Measurements from ENCODE around the gene CIAO3. TPM values are rescaled to one million over a fixed set of nuclear protein-coding genes. Genes with fewer than 3 reads are reported as not detected.

CIAO3 gene
- polyA plus RNA-seq, 3 donors: 8.6 to 41.1 (median 11.8) TPM

DNA sequence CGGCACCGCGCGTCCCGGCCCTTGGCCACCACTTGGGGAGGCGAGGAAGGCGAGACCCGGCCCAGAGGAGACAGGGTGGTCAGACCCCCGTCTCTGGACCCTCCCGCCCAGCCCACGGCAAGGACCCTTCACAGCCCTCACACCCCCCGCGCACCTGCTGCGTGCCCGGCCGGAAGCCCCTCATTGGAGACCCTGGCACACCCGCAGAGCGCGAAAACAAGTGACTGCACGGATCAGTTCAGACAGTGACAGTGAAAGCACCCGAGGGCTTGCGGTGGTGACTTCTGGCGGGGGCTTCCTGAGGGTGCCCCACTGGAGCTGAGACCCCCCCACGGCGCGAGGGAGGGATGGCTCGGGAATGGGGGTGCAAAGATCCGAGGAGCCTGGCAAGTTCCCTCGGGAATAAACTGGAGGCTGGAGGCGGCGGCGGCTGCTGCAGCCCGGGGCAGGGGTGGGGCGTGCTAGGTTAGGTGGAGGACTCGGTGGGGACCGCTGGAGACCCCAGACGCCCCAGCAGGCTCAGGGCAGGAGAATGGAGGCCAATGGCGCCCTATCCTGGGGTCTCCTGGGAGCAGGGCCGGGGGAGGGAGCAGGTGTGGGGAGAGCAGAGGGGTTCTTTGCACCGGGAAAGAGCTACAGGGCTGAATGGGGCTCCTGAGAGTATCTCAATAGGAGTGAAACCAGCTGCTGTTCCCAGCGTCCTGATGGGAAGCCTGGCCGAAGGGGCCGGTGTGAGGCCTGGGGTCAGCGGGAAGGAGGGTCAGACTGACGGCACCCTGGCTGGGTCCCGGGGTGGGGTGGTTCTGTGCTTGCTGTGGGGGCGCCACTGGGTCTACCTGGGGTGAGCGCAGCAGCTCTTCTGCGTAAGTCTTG is 34.4 kb downstream of the CIAO3 start:
- WGBS (ENCODE audit: insufficient coverage): 5% methylated on average over 49 of the region's 49 CpGs
- H3K27me3 Mint-ChIP-seq (ENCODE audit: low read depth in 3 of 3): peaks cover 63 to 83% (median 78%) of the 10 kb centered on the region in 3 donors

GRCh38 chr16:705431-706188 is 35.2 kb downstream of the CIAO3 start, which contains the start of gene FBXL16:
Gene FBXL16, minus strand, starts transcription at chr16:705801. Its CDS starts 8,396 bp downstream, at chr16:697405.
- Mint-ChIP-seq H3K36me3 (no peaks in the 10 kb centered on the region), H3K4me3 (peak within 1 kb of the TSS in 1 of 2 donors; percentile 76), H3K4me1 (no peaks in the 10 kb centered on the region), H3K9me3 (peaks cover 0 to 8% (median 0%) of the 10 kb centered on the region in 7 donors), H3K27me3 (ENCODE audit: low read depth in 3 of 3) (peaks cover 68 to 87% (median 83%) of the 10 kb centered on the region in 3 donors), H3K27ac (no peak within 1 kb of the TSS)
- WGBS (ENCODE audit: insufficient coverage): 1% methylated on average over 85 of the region's 115 CpGs
- Histone ChIP-seq H3K36me3 (replicated peaks in 1 of 2; ENCODE audit: control insufficient read depth in 1 of 2, insufficient read depth in 2 of 2, low read length in 2 of 2) (no peaks in the 10 kb centered on the region), H3K4me1 (ENCODE audit: control insufficient read depth in 1 of 2, insufficient read depth in 2 of 2, low read length in 2 of 2) (no peaks in the 10 kb centered on the region), H3K9me3 (replicated peaks in 1 of 2; ENCODE audit: control insufficient read depth in 1 of 2, insufficient read depth in 1 of 2, low read length in 2 of 2) (peaks cover 0 to 4% of the 10 kb centered on the region in 2 donors), H4K20me1 (ENCODE audit: insufficient read depth, low read length) (no peaks in the 10 kb centered on the region), H3K4me3 (replicated peaks in 1 of 3; ENCODE audit: low read depth in 2 of 3, low read length in 3 of 3) (no peak within 1 kb of the TSS), H2AFZ (ENCODE audit: insufficient read depth, low read depth, low read length, poor library complexity, severe bottlenecking) (no peak within 1 kb of the TSS), H3K4me2 (replicated peaks; ENCODE audit: extremely low read depth, low read length, poor library complexity, severe bottlenecking) (no peak within 1 kb of the TSS), H3K9ac (ENCODE audit: insufficient read depth, low read length, poor library complexity, severe bottlenecking) (no peak within 1 kb of the TSS), H3K27ac (ENCODE audit: low read depth in 1 of 2, low read length in 2 of 2) (no peak within 1 kb of the TSS), H3K79me2 (ENCODE audit: insufficient read depth, low read length) (no peaks in the 10 kb centered on the region), H3K27me3 (ENCODE audit: control insufficient read depth in 2 of 2, insufficient read depth in 2 of 2, low read length in 2 of 2) (peaks cover 8 to 82% of the 10 kb centered on the region in 2 donors)
- DNase-seq: no peak
- TF ChIP-seq, protein P1, sequence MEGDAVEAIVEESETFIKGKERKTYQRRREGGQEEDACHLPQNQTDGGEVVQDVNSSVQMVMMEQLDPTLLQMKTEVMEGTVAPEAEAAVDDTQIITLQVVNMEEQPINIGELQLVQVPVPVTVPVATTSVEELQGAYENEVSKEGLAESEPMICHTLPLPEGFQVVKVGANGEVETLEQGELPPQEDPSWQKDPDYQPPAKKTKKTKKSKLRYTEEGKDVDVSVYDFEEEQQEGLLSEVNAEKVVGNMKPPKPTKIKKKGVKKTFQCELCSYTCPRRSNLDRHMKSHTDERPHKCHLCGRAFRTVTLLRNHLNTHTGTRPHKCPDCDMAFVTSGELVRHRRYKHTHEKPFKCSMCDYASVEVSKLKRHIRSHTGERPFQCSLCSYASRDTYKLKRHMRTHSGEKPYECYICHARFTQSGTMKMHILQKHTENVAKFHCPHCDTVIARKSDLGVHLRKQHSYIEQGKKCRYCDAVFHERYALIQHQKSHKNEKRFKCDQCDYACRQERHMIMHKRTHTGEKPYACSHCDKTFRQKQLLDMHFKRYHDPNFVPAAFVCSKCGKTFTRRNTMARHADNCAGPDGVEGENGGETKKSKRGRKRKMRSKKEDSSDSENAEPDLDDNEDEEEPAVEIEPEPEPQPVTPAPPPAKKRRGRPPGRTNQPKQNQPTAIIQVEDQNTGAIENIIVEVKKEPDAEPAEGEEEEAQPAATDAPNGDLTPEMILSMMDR (IDR thresholded peaks at IDR 0.05): no peak
- intact Hi-C loops (cut with micrococcal nuclease): no loop called here

More for the DNA sequence above, 34.4 kb downstream of the CIAO3 start:
- TF ChIP-seq, protein P1 (IDR thresholded peaks at IDR 0.05): no peak
- no peaks in the 10 kb centered on the region for H3K36me3 Mint-ChIP-seq
- Histone ChIP-seq H3K79me2 (ENCODE audit: insufficient read depth, low read length) (no peaks in the 10 kb centered on the region), H4K20me1 (ENCODE audit: insufficient read depth, low read length) (no peaks in the 10 kb centered on the region), H3K36me3 (replicated peaks in 1 of 2; ENCODE audit: control insufficient read depth in 1 of 2, insufficient read depth in 2 of 2, low read length in 2 of 2) (no peaks in the 10 kb centered on the region), H3K27ac (ENCODE audit: low read depth in 1 of 2, low read length in 2 of 2) (no peak overlapping the region), H3K9me3 (replicated peaks in 1 of 2; ENCODE audit: control insufficient read depth in 1 of 2, insufficient read depth in 1 of 2, low read length in 2 of 2) (peaks cover 0 to 4% of the 10 kb centered on the region in 2 donors), H3K4me2 (replicated peaks; ENCODE audit: extremely low read depth, low read length, poor library complexity, severe bottlenecking) (no peak overlapping the region), H2AFZ (ENCODE audit: insufficient read depth, low read depth, low read length, poor library complexity, severe bottlenecking) (no peak overlapping the region), H3K4me3 (replicated peaks in 1 of 3; ENCODE audit: low read depth in 2 of 3, low read length in 3 of 3) (no peak overlapping the region), H3K27me3 (ENCODE audit: control insufficient read depth in 2 of 2, insufficient read depth in 2 of 2, low read length in 2 of 2) (peaks cover 3 to 77% of the 10 kb centered on the region in 2 donors), H3K9ac (ENCODE audit: insufficient read depth, low read length, poor library complexity, severe bottlenecking) (no peak overlapping the region), H3K4me1 (ENCODE audit: control insufficient read depth in 1 of 2, insufficient read depth in 2 of 2, low read length in 2 of 2) (no peaks in the 10 kb centered on the region)
- peaks cover 0 to 5% (median 0%) of the 10 kb centered on the region in 7 donors for H3K9me3 Mint-ChIP-seq
- peak overlapping the region in 1 of 2 donors; percentile 60 for H3K4me3 Mint-ChIP-seq
- H3K27ac Mint-ChIP-seq: peak overlapping the region in 2 of 7 donors; percentile 18 to 31
- no peaks in the 10 kb centered on the region for H3K4me1 Mint-ChIP-seq
- intact Hi-C loops (cut with micrococcal nuclease): no loop called here
- DNase-seq: no peak

Data from CD14-positive monocyte (primary cell).